Thyroid gland (tissue), 4 donors: ENCODE results near the gene LYSMD3. TPM values are rescaled to one million over a fixed set of nuclear protein-coding genes. Genes with fewer than 3 reads are reported as not detected.

Source experiments
- DNase-seq, 2 donors: peaks; one replicate each; pipeline ENCODE4 v3.0.0-alpha.2; 2019
- H3K27ac ChIP-seq, 3 donors: fragments of 200-600 bp; sonication (generic); 1 replicate in 2 of 3; 2 replicates in 1 of 3; pipeline ENCODE4 v1.5.1; 2016 to 2019; ENCODE audit warnings: mild to moderate bottlenecking in 1 of 3, moderate library complexity in 1 of 3
- H3K27me3 ChIP-seq: fragments of 200-600 bp; sonication (generic); one replicate; pipeline ENCODE4 v1.5.1; 2019
- H3K36me3 ChIP-seq, 2 donors: fragments of 200-600 bp; sonication (generic); one replicate each; pipeline ENCODE4 v1.5.1; 2016 to 2019
- H3K4me1 ChIP-seq, 2 donors: fragments of 200-600 bp; sonication (generic); one replicate each; pipeline ENCODE4 v1.5.1; 2017 to 2019
- H3K4me3 ChIP-seq, 3 donors: fragments of 200-600 bp; sonication (generic); replicated peaks in 1 of 3; 1 replicate in 2 of 3; 2 replicates in 1 of 3; pipeline ENCODE4 v1.5.1; 2016; ENCODE audit warnings: mild to moderate bottlenecking in 1 of 3
- H3K9me3 ChIP-seq: fragments of 200-600 bp; sonication (generic); one replicate; pipeline ENCODE4 v1.5.1; 2017
- CTCF ChIP-seq, 6 experiments: fragments of 200-600 bp in 3 of 6; fragments of 450-650 bp in 3 of 6; sonication (generic) in 3 of 6; IDR thresholded peaks; one replicate each; pipeline ENCODE4 v1.5.1; 2016 to 2019; ENCODE audit warnings: antibody characterized with exemption in 6 of 6, mild to moderate bottlenecking in 2 of 6, inconsistent platforms in 1 of 6, moderate library complexity in 1 of 6
- POLR2A ChIP-seq, 2 donors: fragments of 450-650 bp; IDR thresholded peaks; one replicate each; pipeline ENCODE4 v1.6.1; 2017; ENCODE audit warnings: antibody characterized with exemption in 2 of 2, mild to moderate bottlenecking in 2 of 2, moderate library complexity in 1 of 2
- WGBS, 2 donors: methylation state at CpG; one replicate each; pipeline ENCODE4 v1.1.5; 2017; 5-methylcytosine and 5-hydroxymethylcytosine counted together
- intact Hi-C: fragments of 100-400 bp; cut with DNase I; formaldehyde crosslinking; loops from one replicate; pipeline ENCODE4 v1.15.1; 2023
- total RNA-seq, 4 donors: library from RNA; depleted of rRNA; stranded (reverse); fragments of >200 nt; gene quantifications; one replicate each; pipeline ENCODE4 v1.2.3, GENCODE V29; 2016

LYSMD3 gene
- total RNA-seq, 4 donors from 2014 or later, result 20.9 to 32.7 (median 27.2) TPM

GRCh38 chr5:90560771-90561170 lies 31.4 kb upstream of the LYSMD3 start:
- H3K27ac ChIP-seq, result no peak overlapping the region
- H3K27me3 ChIP-seq, result no peaks in the 10 kb centered on the region
- no peaks in the 10 kb centered on the region for H3K36me3 ChIP-seq
- intact Hi-C loops, result no loop called here
- no peaks in the 10 kb centered on the region for H3K9me3 ChIP-seq
- H3K4me1 ChIP-seq, result peaks cover 0 to 4% of the 10 kb centered on the region in 2 donors
- no peak for DNase-seq
- TF ChIP-seq POLR2A (IDR thresholded peaks at IDR 0.05) (no peak), CTCF (IDR thresholded peaks at IDR 0.05) (no peak)
- no peak overlapping the region for H3K4me3 ChIP-seq
- 79 to 92% methylated on average over 2 of the region's 2 CpGs for WGBS, 2 donors

DNA sequence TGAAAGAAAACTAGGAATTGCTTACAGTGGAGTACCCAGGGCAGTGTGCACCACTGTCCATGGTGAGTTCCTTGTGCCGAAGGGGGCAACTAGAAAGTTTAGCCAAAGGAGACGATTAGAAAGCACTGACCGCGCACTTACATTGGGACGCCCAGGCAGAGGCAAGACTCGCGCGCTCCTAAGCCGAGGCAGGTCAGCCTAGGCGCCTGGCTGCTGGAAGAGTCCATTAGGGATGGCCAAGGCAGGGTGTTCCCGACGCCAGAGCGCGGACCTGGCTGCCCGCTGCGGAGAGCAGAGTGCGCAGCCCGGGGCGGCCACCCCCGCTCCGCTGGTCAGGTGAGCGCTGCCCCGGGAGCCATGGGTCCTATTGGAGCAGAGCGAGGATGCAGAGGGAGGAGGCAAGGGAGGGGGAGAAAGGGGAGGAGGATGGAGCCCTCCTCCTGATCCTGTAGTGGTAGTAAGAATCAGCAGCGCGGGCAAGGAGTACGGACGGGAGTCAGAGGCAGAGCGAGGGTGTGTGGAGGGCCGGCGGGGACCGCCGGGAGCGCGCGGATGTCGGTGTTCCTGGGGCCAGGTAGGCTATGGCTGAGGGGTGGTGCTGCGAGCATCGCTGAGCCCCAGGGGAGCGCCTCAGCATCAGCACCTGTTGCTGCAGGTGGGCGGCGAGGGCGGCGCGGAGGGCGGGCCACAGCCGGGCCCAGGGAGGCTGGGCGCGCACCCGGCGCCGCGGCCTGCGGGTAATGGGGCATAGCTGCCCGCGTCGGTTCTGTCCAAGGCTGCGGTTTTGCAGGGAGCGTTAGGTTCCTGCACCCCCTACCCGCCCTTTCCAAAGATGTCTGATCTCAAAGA lies 29.2 kb upstream of the LYSMD3 start, which contains the start of gene ADGRV1:
Gene ADGRV1 (plus strand): TSS at position 454 of the 849 bp plus-strand sequence. CDS start 99 bp downstream, at position 553.
- Histone ChIP-seq H3K4me3 (peak within 1 kb of the TSS; percentile 4 to 58 (median 39)), H3K27me3 (no peaks in the 10 kb centered on the region), H3K4me1 (peaks cover 0 to 4% of the 10 kb centered on the region in 2 donors), H3K36me3 (no peaks in the 10 kb centered on the region), H3K9me3 (no peaks in the 10 kb centered on the region), H3K27ac (peak within 1 kb of the TSS; percentile 43 to 45 (median 45))
- intact Hi-C loops, result no loop called here
- TF ChIP-seq CTCF (IDR thresholded peaks at IDR 0.05) (peak in 1 of 6 experiments; percentile 14), POLR2A (IDR thresholded peaks at IDR 0.05) (peak in 1 of 2 donors; percentile 89)
- DNase-seq, result peak; percentile 95 to 96
- 2% methylated on average over 41 to 47 of the region's 60 CpGs for WGBS, 2 donors

GRCh38 chr5:90557871-90558270 lies 28.5 kb upstream of the LYSMD3 start:
- no peaks in the 10 kb centered on the region for H3K36me3 ChIP-seq
- H3K27me3 ChIP-seq, result no peaks in the 10 kb centered on the region
- no peak for DNase-seq
- no peak for TF ChIP-seq CTCF (IDR thresholded peaks at IDR 0.05)
- TF ChIP-seq POLR2A (IDR thresholded peaks at IDR 0.05), result no peak
- H3K4me1 ChIP-seq, result peaks cover 0 to 4% of the 10 kb centered on the region in 2 donors
- H3K9me3 ChIP-seq, result no peaks in the 10 kb centered on the region
- no peak overlapping the region for H3K27ac ChIP-seq
- intact Hi-C loops, result no loop called here
- peak overlapping the region in 2 of 3 donors; percentile 39 to 57 for H3K4me3 ChIP-seq
- 14 to 21% methylated on average over 3 of the region's 3 CpGs for WGBS, 2 donors

- no peaks in the 10 kb centered on the region for H3K9me3 ChIP-seq
- H3K27me3 ChIP-seq, result no peaks in the 10 kb centered on the region
- H3K27ac ChIP-seq, result no peak overlapping the region
- H3K36me3 ChIP-seq, result no peaks in the 10 kb centered on the region
- no peak for DNase-seq
- 36 to 47% methylated on average over 9 of the region's 9 CpGs for WGBS, 2 donors
- TF ChIP-seq POLR2A (IDR thresholded peaks at IDR 0.05), result no peak
- no peak for TF ChIP-seq CTCF (IDR thresholded peaks at IDR 0.05)
- no peak overlapping the region for H3K4me3 ChIP-seq
- peaks cover 0 to 4% of the 10 kb centered on the region in 2 donors for H3K4me1 ChIP-seq
- intact Hi-C loops, result no loop called here
Observed at GRCh38 chr5:90557391-90557790, 28.0 kb upstream of the LYSMD3 start.

GRCh38 chr5:90555666-90556065 lies 26.3 kb upstream of the LYSMD3 start:
- H3K4me1 ChIP-seq, result peaks cover 0 to 4% of the 10 kb centered on the region in 2 donors
- H3K27ac ChIP-seq, result peak overlapping the region in 1 of 3 donors; percentile 6
- H3K36me3 ChIP-seq, result no peaks in the 10 kb centered on the region
- no peak for DNase-seq
- intact Hi-C loops, result no loop called here
- no peak overlapping the region for H3K4me3 ChIP-seq
- TF ChIP-seq CTCF (IDR thresholded peaks at IDR 0.05), result no peak
- TF ChIP-seq POLR2A (IDR thresholded peaks at IDR 0.05), result no peak
- H3K27me3 ChIP-seq, result no peaks in the 10 kb centered on the region
- no peaks in the 10 kb centered on the region for H3K9me3 ChIP-seq
